Prostate gland (tissue), 2 donors: Measurements from ENCODE around the gene TEAD4.

Experiments used
- POLR2A ChIP-seq: fragments of 450-650 bp; IDR thresholded peaks from one replicate; pipeline ENCODE4 v1.6.1; 2016; ENCODE audit warnings: antibody characterized with exemption, mild to moderate bottlenecking
- POLR2AphosphoS5 ChIP-seq: sonication (generic); formaldehyde crosslinking; IDR thresholded peaks from one replicate; pipeline ENCODE4 v1.6.1; 2017; ENCODE audit warnings: antibody characterized with exemption
- TF ChIP-seq, protein P1 (sequence below), 4 experiments: fragments of 200-600 bp in 2 of 4; fragments of 450-650 bp in 2 of 4; sonication (generic) in 2 of 4; IDR thresholded peaks; 1 replicate in 3 of 4; 2 replicates in 1 of 4; pipeline ENCODE4 v1.5.1; 2016 to 2019; ENCODE audit warnings: antibody characterized with exemption in 4 of 4, mild to moderate bottlenecking in 2 of 4, moderate library complexity in 2 of 4

DNA sequence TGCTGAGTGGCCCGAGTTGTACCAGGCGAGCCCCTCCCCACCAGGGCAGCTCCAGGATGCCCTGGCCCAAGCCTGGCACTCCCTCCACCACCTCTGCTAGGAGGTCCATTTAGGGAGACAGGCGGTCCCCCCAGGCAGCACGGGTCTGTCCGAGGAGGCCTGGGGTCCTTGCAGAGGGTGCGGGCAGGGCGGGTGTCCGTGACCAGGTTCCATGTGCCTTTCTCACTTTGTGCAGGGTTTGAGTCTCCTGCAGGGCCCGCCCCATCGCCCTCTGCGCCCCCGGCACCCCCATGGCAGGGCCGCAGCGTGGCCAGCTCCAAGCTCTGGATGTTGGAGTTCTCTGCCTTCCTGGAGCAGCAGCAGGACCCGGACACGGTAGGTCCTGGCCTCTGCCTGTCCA is 61.2 kb downstream of the TEAD4 start:
- TF ChIP-seq, protein P1, sequence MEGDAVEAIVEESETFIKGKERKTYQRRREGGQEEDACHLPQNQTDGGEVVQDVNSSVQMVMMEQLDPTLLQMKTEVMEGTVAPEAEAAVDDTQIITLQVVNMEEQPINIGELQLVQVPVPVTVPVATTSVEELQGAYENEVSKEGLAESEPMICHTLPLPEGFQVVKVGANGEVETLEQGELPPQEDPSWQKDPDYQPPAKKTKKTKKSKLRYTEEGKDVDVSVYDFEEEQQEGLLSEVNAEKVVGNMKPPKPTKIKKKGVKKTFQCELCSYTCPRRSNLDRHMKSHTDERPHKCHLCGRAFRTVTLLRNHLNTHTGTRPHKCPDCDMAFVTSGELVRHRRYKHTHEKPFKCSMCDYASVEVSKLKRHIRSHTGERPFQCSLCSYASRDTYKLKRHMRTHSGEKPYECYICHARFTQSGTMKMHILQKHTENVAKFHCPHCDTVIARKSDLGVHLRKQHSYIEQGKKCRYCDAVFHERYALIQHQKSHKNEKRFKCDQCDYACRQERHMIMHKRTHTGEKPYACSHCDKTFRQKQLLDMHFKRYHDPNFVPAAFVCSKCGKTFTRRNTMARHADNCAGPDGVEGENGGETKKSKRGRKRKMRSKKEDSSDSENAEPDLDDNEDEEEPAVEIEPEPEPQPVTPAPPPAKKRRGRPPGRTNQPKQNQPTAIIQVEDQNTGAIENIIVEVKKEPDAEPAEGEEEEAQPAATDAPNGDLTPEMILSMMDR (IDR thresholded peaks at IDR 0.05): no peak
- TF ChIP-seq POLR2A: no peak
- TF ChIP-seq POLR2AphosphoS5: no peak
